ENCODE data around the gene HECTD3. TPM values are rescaled to one million over a fixed set of nuclear protein-coding genes. Genes with fewer than 3 reads are reported as not detected.

Gene HECTD3
- total and polyA plus RNA-seq, 9 of the 15 experiments (the other 6 are each of a cell fraction or from before 2014, with no cell fraction given): 6.3 to 50.8 (median 18.9) TPM

DNA sequence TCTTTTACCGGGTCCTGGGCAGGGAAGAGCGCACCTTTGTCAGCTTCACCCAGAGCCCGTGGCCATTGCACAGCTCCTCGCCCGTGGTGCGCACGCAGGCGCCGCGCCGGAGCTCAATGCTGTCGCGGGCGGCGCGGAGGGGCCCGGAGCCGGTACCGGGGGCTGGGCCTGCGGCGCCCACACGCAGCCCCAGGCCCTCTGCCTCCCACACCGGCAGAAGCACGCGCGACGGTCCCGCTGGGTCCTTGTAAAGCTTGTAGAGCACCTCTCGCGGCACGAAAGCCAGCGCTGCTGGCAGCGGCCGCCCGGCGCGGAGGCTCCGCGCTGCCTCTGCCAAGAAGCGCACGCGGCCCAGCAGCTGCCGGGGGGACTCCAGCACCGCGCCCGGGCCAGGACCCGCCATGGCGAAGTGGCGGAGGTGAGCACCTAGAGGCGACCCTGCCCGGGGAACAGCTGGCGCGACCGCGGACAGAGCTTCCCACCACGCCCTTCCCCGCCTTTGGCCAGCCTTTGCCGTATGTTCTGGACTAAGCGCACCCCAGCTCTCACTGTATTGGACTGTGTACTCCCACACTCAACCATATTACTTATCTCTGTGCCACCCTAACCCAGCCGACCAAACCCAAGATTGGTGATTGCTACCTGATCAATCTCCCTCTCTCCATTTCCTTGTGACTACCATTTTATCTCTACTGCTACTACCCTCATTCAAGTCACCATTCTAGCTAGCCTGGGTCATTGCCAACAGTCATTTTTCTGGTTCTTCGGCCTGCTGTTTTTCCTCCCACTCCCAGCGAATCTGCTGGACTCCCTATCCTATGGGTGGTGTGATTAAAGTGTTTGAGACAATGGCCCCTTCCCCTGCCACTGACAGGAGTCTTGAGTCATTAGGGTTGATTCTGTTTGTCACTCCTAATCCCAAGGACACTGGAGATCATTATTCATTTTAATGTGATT, at the start of gene HECTD3 (continued):
- TF ChIP-seq DDX20 (tag; IDR thresholded peaks at IDR 0.05; ENCODE audit: low read depth): no peak
- TF ChIP-seq, protein P1, sequence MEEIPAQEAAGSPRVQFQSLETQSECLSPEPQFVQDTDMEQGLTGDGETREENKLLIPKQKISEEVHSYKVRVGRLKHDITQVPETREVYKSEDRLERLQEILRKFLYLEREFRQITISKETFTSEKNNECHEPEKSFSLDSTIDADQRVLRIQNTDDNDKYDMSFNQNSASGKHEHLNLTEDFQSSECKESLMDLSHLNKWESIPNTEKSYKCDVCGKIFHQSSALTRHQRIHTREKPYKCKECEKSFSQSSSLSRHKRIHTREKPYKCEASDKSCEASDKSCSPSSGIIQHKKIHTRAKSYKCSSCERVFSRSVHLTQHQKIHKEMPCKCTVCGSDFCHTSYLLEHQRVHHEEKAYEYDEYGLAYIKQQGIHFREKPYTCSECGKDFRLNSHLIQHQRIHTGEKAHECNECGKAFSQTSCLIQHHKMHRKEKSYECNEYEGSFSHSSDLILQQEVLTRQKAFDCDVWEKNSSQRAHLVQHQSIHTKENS (CRISPR knock-in tag; IDR thresholded peaks at IDR 0.05): no peak
- no peak for TF ChIP-seq ZNF586 (CRISPR knock-in tag; conservative IDR thresholded peaks at IDR 0.05)
- TF ChIP-seq ZNF445 (CRISPR knock-in tag; IDR thresholded peaks at IDR 0.05; ENCODE audit: low read depth): no peak
- TF ChIP-seq TAF15 (IDR thresholded peaks at IDR 0.05; ENCODE audit: low read depth, low read length): no peak
- TF ChIP-seq NCOR1 (IDR thresholded peaks at IDR 0.05): no peak
- TF ChIP-seq CHCHD3 (CRISPR knock-in tag; IDR thresholded peaks at IDR 0.05): no peak
- no peak for TF ChIP-seq ZFPM2 (CRISPR knock-in tag; IDR thresholded peaks at IDR 0.05)
- TF ChIP-seq ZNF124 (CRISPR knock-in tag; IDR thresholded peaks at IDR 0.05): no peak
- TF ChIP-seq ZNF175 (CRISPR knock-in tag; IDR thresholded peaks at IDR 0.05; ENCODE audit: low read depth): no peak
- TF ChIP-seq, protein P2, sequence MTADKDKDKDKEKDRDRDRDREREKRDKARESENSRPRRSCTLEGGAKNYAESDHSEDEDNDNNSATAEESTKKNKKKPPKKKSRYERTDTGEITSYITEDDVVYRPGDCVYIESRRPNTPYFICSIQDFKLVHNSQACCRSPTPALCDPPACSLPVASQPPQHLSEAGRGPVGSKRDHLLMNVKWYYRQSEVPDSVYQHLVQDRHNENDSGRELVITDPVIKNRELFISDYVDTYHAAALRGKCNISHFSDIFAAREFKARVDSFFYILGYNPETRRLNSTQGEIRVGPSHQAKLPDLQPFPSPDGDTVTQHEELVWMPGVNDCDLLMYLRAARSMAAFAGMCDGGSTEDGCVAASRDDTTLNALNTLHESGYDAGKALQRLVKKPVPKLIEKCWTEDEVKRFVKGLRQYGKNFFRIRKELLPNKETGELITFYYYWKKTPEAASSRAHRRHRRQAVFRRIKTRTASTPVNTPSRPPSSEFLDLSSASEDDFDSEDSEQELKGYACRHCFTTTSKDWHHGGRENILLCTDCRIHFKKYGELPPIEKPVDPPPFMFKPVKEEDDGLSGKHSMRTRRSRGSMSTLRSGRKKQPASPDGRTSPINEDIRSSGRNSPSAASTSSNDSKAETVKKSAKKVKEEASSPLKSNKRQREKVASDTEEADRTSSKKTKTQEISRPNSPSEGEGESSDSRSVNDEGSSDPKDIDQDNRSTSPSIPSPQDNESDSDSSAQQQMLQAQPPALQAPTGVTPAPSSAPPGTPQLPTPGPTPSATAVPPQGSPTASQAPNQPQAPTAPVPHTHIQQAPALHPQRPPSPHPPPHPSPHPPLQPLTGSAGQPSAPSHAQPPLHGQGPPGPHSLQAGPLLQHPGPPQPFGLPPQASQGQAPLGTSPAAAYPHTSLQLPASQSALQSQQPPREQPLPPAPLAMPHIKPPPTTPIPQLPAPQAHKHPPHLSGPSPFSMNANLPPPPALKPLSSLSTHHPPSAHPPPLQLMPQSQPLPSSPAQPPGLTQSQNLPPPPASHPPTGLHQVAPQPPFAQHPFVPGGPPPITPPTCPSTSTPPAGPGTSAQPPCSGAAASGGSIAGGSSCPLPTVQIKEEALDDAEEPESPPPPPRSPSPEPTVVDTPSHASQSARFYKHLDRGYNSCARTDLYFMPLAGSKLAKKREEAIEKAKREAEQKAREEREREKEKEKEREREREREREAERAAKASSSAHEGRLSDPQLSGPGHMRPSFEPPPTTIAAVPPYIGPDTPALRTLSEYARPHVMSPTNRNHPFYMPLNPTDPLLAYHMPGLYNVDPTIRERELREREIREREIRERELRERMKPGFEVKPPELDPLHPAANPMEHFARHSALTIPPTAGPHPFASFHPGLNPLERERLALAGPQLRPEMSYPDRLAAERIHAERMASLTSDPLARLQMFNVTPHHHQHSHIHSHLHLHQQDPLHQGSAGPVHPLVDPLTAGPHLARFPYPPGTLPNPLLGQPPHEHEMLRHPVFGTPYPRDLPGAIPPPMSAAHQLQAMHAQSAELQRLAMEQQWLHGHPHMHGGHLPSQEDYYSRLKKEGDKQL (CRISPR knock-in tag; IDR thresholded peaks at IDR 0.05; ENCODE audit: borderline replicate concordance): 0 out of 2 replicates have a peak, but pooled peaks have one; percentile 70
- TF ChIP-seq ZNF431 (CRISPR knock-in tag; IDR thresholded peaks at IDR 0.05): peak; percentile 60; the same call in 1 of the 2 replicates
- TF ChIP-seq BRF1 (IDR thresholded peaks at IDR 0.05; ENCODE audit: borderline replicate concordance, extremely low read depth, insufficient read length): no peak
- no peak for TF ChIP-seq HNRNPLL (IDR thresholded peaks at IDR 0.05; ENCODE audit: low read depth, low read length, poor library complexity, severe bottlenecking)
- TF ChIP-seq ZNF766 (CRISPR knock-in tag; conservative IDR thresholded peaks at IDR 0.05): peak; percentile 73; the same call in 1 of the 2 replicates
- 0 out of 2 replicates have a peak, but pooled peaks have one; percentile 30 for TF ChIP-seq FOXK1 (CRISPR knock-in tag; IDR thresholded peaks at IDR 0.05; ENCODE audit: borderline replicate concordance)
- peak; percentile 67 for TF ChIP-seq KAT7 (CRISPR knock-in tag; IDR thresholded peaks at IDR 0.05; ENCODE audit: borderline replicate concordance)
- TF ChIP-seq HSF4 (CRISPR knock-in tag; IDR thresholded peaks at IDR 0.05; ENCODE audit: borderline replicate concordance): no peak
- TF ChIP-seq RFX1 (IDR thresholded peaks at IDR 0.05): no peak
